Activated CD4-positive, alpha-beta T cell treated with anti-CD3 and anti-CD28 coated beads, Interleukin-2, Interleukin-4, amounts not matched to agents 100 ng/mL and 50 ng/mL, durations not matched to agents 16 hours and 8 hours (primary cell): ENCODE results near the gene SEPSECS.
"Not testable (repeated sequence)": the region's sequence is repeated elsewhere in the genome, so short reads cannot be mapped to it uniquely, and the experiment has no call there.

Experiments used
- DNase-seq: peaks from one replicate; pipeline ENCODE4 v3.0.0-alpha.2; 2020; ENCODE audit warnings: low spot score

Gene SEPSECS

GRCh38 chr4:25083441-25083840 is 76.8 kb downstream of the SEPSECS start:
- not testable (repeated sequence) for DNase-seq

- no peak for DNase-seq
These were observed 78.3 kb downstream of the SEPSECS start for GRCh38 chr4:25081866-25082471.

GRCh38 chr4:25080571-25080970 is 79.7 kb downstream of the SEPSECS start:
- DNase-seq = no peak

GRCh38 chr4:25078523-25078922 is 81.7 kb downstream of the SEPSECS start:
- no peak for DNase-seq

- no peak for DNase-seq
These were observed 83.4 kb downstream of the SEPSECS start for GRCh38 chr4:25076625-25077398.

- DNase-seq = no peak
These were observed 84.4 kb downstream of the SEPSECS start for GRCh38 chr4:25075851-25076250.

GRCh38 chr4:25075129-25075528 is 85.1 kb downstream of the SEPSECS start:
- no peak for DNase-seq

- no peak for DNase-seq
These were observed 89.7 kb downstream of the SEPSECS start for GRCh38 chr4:25070545-25070944.
